ENCODE measurements around the gene NRIP1. TPM values are rescaled to one million over a fixed set of nuclear protein-coding genes. Genes with fewer than 3 reads are reported as not detected.

NRIP1 gene
- total and polyA plus RNA-seq, 2 of the 8 experiments (the other 6 are each of a cell fraction or from before 2014, with no cell fraction given): 1.5 to 9.3 TPM

DNA sequence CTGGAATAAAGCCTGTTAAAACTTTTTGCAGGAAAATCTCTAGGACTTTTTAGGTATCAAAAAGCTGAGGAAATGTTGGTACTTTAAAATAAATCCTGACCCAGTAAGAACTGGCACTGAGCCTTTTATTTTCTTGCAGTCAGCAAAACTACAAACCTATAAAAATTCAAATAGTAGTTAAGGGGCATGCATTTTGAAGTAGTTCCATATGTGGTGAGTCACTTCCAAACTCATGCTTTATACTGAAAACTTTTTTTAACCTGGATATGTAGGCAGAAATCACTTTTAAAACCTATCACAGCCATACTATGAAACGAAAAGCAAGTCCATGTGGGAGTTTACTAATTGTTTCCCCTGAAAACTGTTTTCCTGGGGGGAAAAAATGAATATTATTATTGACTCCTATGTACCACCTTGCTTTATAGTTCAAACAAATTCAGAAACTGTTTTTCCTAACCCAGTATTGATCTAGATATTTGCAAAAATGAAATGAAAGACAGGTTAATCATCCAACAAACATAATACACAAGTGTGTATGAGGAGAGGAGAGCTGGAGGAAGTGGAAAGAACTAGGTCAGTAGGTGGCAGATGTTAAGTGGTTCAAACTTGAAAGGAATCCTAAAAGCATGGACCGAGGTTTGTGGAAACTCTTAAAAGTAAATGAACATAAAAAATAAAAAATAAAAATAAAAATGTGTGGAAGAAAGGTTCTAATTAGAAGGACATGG is 30.5 kb downstream of the NRIP1 start (continued):
- TF ChIP-seq CHD7 (IDR thresholded peaks at IDR 0.05; ENCODE audit: insufficient replicate concordance, low read length): no peak
- TF ChIP-seq EP300 (IDR thresholded peaks at IDR 0.05; ENCODE audit: borderline replicate concordance in 1 of 2, low read depth in 2 of 2, low read length in 2 of 2): no peak
- TF ChIP-seq NANOG (IDR thresholded peaks at IDR 0.05; ENCODE audit: insufficient read depth, low read depth, low read length, poor library complexity, severe bottlenecking): no peak
- TF ChIP-seq CTCF (IDR thresholded peaks at IDR 0.05; ENCODE audit: control extremely low read depth in 1 of 3, insufficient read depth in 1 of 3, low read depth in 1 of 3, low read length in 3 of 3): no peak
- no peak for TF ChIP-seq GABPA (IDR thresholded peaks at IDR 0.05; ENCODE audit: borderline replicate concordance, insufficient read depth, low read length)
- no peak for TF ChIP-seq SP1 (IDR thresholded peaks at IDR 0.05; ENCODE audit: low read depth, low read length)
- TF ChIP-seq SP2 (IDR thresholded peaks at IDR 0.05; ENCODE audit: low read length): no peak
